Endodermal cell (in vitro differentiated cells): Measurements from ENCODE around the gene IRX2. TPM values are rescaled to one million over a fixed set of nuclear protein-coding genes. Genes with fewer than 3 reads are reported as not detected.

Source experiments
- DNase-seq: peaks from one replicate; pipeline ENCODE4 v3.0.0-alpha.2; 2017
- H3K27ac ChIP-seq: 2 replicates; pipeline ENCODE4 v1.5.1; 2013; ENCODE audit warnings: mild to moderate bottlenecking, low read depth, low read length, moderate library complexity
- H3K27me3 ChIP-seq: 2 replicates; pipeline ENCODE4 v1.6.1; 2013; ENCODE audit warnings: mild to moderate bottlenecking, low read length, moderate library complexity; ENCODE audit not compliant: insufficient read depth, control insufficient read depth, poor library complexity, severe bottlenecking
- H3K36me3 ChIP-seq: 2 replicates; pipeline ENCODE4 v1.7.0; 2013; ENCODE audit warnings: mild to moderate bottlenecking, low read length, moderate library complexity; ENCODE audit not compliant: control insufficient read depth, insufficient read depth
- H3K4me1 ChIP-seq: one replicate; pipeline ENCODE4 v1.7.0; 2013; ENCODE audit warnings: low read length; ENCODE audit not compliant: control insufficient read depth, insufficient read depth
- H3K4me3 ChIP-seq: 2 replicates; pipeline ENCODE4 v1.5.1; 2013; ENCODE audit warnings: mild to moderate bottlenecking, low read length, moderate library complexity
- H3K9ac ChIP-seq: 2 replicates; pipeline ENCODE4 v1.6.1; 2013; ENCODE audit warnings: mild to moderate bottlenecking, low read length, moderate library complexity; ENCODE audit not compliant: poor library complexity, severe bottlenecking; ENCODE audit errors: extremely low read depth
- H3K9me3 ChIP-seq: 2 replicates; pipeline ENCODE4 v1.6.1; 2013; ENCODE audit warnings: mild to moderate bottlenecking, low read length, moderate library complexity; ENCODE audit not compliant: control insufficient read depth
- H3K27ac Mint-ChIP-seq: 2 replicates; pipeline ENCODE4 v1.8.0; 2020; ENCODE audit warnings: mixed read lengths
- H3K27me3 Mint-ChIP-seq: 2 replicates; pipeline ENCODE4 v1.8.0; 2021; ENCODE audit warnings: mild to moderate bottlenecking, mixed read lengths; ENCODE audit not compliant: insufficient read depth
- H3K36me3 Mint-ChIP-seq: 2 replicates; pipeline ENCODE4 v1.8.0; 2020; ENCODE audit warnings: low read depth, mixed read lengths
- H3K4me1 Mint-ChIP-seq: 2 replicates; pipeline ENCODE4 v1.8.0; 2020; ENCODE audit warnings: mixed read lengths
- H3K4me3 Mint-ChIP-seq: 2 replicates; pipeline ENCODE4 v1.8.0; 2020; ENCODE audit warnings: mild to moderate bottlenecking, moderate library complexity, mixed read lengths
- H3K9me3 Mint-ChIP-seq: 2 replicates; pipeline ENCODE4 v1.8.0; 2020; ENCODE audit warnings: mild to moderate bottlenecking, mixed read lengths
- WGBS, 2 experiments: methylation state at CpG; one replicate each; pipeline versions ENCODE4 v1.1.5 to v1.1.7; 2013; ENCODE audit warnings: missing lambda C conversion rate in 2 of 2, mixed read lengths in 1 of 2; ENCODE audit not compliant: insufficient coverage in 1 of 2, insufficient read length in 1 of 2; 5-methylcytosine and 5-hydroxymethylcytosine counted together
- total RNA-seq, 2 donors: library from RNA; stranded (reverse); fragmentation: NEBNext Ultra II Directional in 1 of 2; extraction: Animal tissue kit (Norgen Biotek cat#: 25700) in 1 of 2; gene quantifications; 2 replicates in 1 of 2; 3 replicates in 1 of 2; pipeline ENCODE4 v1.2.1, GENCODE V29; 2021
- TF ChIP-seq, protein P1 (sequence below): fragments of 200-600 bp; sonication (generic); conservative IDR thresholded peaks from 2 replicates; pipeline ENCODE4 v1.5.0; 2021; ENCODE audit warnings: antibody characterized with exemption, mild to moderate bottlenecking

The IRX2 gene
- total RNA-seq, 2 donors from 2014 or later, result 4.2 to 6.9 TPM

DNA sequence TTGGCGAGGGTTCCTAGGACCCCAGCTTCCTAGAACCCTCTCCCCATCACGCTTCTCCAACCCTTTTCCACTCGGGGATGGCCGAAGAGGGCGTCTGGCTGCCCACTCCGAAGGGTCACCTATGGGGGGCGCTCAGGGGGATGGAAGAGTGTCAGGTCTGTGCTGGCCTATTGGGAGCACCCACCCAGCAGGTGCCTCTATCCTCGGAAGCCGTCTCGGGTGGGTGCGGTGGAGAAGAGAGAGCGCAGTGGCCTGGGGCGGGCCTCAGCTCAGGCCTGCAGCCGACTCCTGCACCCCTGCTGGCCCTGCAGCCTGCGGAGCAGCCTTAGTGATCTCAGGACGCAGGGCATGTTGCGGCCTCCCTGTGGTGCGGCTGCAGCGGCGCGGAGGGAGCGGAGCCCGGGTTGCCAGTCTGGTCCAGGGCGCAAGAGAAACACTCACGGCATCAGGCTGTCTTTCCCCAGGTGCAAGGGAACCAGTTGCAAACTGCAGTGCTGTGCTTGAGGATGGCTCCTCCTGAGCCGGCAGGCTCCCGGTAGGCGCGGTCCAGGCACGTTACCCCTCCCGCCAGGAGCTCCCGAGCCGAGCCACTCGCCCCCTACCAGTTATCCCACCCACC is 1.5 kb upstream of the IRX2 start:
- H3K4me3 Mint-ChIP-seq, result peak overlapping the region; percentile 67
- TF ChIP-seq, protein P1, sequence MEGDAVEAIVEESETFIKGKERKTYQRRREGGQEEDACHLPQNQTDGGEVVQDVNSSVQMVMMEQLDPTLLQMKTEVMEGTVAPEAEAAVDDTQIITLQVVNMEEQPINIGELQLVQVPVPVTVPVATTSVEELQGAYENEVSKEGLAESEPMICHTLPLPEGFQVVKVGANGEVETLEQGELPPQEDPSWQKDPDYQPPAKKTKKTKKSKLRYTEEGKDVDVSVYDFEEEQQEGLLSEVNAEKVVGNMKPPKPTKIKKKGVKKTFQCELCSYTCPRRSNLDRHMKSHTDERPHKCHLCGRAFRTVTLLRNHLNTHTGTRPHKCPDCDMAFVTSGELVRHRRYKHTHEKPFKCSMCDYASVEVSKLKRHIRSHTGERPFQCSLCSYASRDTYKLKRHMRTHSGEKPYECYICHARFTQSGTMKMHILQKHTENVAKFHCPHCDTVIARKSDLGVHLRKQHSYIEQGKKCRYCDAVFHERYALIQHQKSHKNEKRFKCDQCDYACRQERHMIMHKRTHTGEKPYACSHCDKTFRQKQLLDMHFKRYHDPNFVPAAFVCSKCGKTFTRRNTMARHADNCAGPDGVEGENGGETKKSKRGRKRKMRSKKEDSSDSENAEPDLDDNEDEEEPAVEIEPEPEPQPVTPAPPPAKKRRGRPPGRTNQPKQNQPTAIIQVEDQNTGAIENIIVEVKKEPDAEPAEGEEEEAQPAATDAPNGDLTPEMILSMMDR, result peak; percentile 44
- 4 to 5% methylated on average over 13 to 34 of the region's 34 CpGs for WGBS, 2 experiments
- H3K4me1 ChIP-seq, result peaks cover 4% of the 10 kb centered on the region
- no peak overlapping the region for H3K9ac ChIP-seq
- H3K4me3 ChIP-seq, result peak overlapping the region; percentile 75
- peaks cover 8% of the 10 kb centered on the region for H3K9me3 Mint-ChIP-seq
- no peak overlapping the region for H3K27ac Mint-ChIP-seq
- DNase-seq, result peak; percentile 78
- peaks cover 67% of the 10 kb centered on the region for H3K27me3 Mint-ChIP-seq
- H3K4me1 Mint-ChIP-seq, result peaks cover 32% of the 10 kb centered on the region
- H3K9me3 ChIP-seq, result no peaks in the 10 kb centered on the region
- no peaks in the 10 kb centered on the region for H3K36me3 ChIP-seq
- H3K27ac ChIP-seq, result no peak overlapping the region
- H3K36me3 Mint-ChIP-seq, result peaks cover 8% of the 10 kb centered on the region
- peaks cover 57% of the 10 kb centered on the region for H3K27me3 ChIP-seq

DNA sequence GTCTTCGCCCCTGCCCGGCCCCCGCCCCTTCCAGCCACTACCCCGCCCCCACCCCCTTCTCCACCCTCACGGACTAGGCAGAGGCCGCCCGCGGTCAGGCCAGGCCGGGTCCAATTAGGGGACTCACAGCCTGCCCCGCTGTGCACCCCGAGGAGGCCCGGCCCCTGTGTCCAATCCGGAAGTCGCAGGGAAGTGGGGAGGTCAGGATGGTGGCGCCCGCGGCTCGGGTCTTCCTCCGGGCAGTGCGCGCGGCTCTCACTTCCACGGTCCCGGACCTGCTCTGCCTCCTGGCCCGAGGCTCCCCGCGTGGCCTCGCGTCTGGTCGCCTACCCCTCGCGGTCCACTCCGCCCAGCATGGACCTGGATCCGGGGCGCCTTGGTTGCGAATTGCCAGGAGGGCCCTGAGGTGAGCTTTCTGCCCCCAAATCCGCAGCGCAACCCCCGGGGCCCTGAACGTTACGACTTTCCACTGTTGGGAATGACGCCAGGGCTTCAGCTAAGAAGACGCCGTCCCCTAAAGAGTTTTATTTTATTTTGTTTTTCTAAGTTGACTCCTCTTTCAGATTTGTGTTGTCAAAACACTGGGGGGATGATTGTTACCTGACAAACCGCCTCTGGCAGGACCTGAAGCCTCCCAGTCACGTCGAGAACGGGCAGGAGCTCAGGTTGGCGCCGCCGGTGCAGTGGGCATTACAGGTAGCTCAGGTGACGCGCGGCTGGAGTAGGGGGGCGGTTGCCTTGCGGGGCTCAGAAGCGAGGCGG is 763 bp upstream of the IRX2 start:
- no peak overlapping the region for H3K9ac ChIP-seq
- Mint-ChIP-seq H3K27me3 (peaks cover 67% of the 10 kb centered on the region), H3K27ac (peak overlapping the region; percentile 61), H3K9me3 (peaks cover 8% of the 10 kb centered on the region), H3K4me3 (peak overlapping the region; percentile 67), H3K36me3 (peaks cover 15% of the 10 kb centered on the region), H3K4me1 (peaks cover 26% of the 10 kb centered on the region)
- peak overlapping the region; percentile 75 for H3K4me3 ChIP-seq
- peak overlapping the region; percentile 44 for H3K27ac ChIP-seq
- 1 to 2% methylated on average over 25 to 54 of the region's 58 CpGs for WGBS, 2 experiments
- H3K4me1 ChIP-seq, result peaks cover 4% of the 10 kb centered on the region
- TF ChIP-seq, protein P1, result no peak
- H3K36me3 ChIP-seq, result peaks cover 4% of the 10 kb centered on the region
- no peak for DNase-seq
- no peaks in the 10 kb centered on the region for H3K9me3 ChIP-seq
- H3K27me3 ChIP-seq, result peaks cover 50% of the 10 kb centered on the region

DNA sequence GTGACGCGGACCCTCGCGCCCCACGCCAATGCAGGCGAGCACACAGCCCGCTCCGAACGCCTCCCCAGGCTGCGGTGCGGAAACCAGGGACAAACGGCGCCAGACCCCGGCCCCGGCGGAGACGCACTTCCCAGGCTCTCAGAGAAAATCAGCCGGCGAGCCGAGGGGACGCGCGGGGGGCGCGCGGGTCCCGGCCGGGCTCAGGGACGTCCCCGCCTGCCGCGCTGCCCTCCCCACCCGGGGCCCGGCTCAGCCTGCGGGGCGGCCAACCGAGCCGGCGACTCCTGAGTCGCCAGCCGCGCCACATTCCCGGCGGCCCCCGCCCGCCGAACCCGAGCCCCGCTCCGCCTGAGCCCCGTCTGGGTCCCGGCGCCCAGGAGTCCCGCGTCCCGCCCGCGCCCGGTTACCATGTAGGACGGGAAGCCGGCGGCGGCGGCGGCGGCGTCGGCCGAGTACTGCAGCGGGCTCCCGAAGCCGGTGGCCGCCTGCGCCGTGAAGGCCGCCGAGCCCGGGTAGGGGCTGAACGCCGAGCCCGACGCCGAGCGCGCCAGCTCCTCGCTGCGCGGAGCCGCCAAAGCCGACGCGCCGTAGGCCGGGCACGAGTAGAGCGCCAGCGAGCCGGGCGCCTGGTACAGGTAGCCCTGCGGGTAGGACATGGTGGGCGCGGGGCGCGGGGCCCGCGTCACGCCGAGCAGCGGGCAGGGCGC is 566 bp downstream of the IRX2 start:
- peaks cover 22% of the 10 kb centered on the region for H3K36me3 Mint-ChIP-seq
- H3K27me3 Mint-ChIP-seq, result peaks cover 62% of the 10 kb centered on the region
- peak; percentile 80 for DNase-seq
- Histone ChIP-seq H3K27ac (peak overlapping the region; percentile 32), H3K36me3 (peaks cover 11% of the 10 kb centered on the region), H3K4me3 (peak overlapping the region; percentile 85), H3K9me3 (no peaks in the 10 kb centered on the region), H3K27me3 (peaks cover 39% of the 10 kb centered on the region), H3K9ac (peak overlapping the region; percentile 71), H3K4me1 (peaks cover 4% of the 10 kb centered on the region)
- peaks cover 8% of the 10 kb centered on the region for H3K9me3 Mint-ChIP-seq
- H3K4me1 Mint-ChIP-seq, result peaks cover 17% of the 10 kb centered on the region
- peak overlapping the region; percentile 67 for H3K4me3 Mint-ChIP-seq
- 0 to 1% methylated on average over 18 to 110 of the region's 110 CpGs for WGBS, 2 experiments
- TF ChIP-seq, protein P1, result no peak
- no peak overlapping the region for H3K27ac Mint-ChIP-seq
